K562 (cell line): ENCODE results near the gene ARHGAP28. TPM values are rescaled to one million over a fixed set of nuclear protein-coding genes. Genes with fewer than 3 reads are reported as not detected.
A peak's percentile ranks its signal among the peaks of the same experiment; 100 is the strongest.

Experiments
- CCAR2 ChIP-seq: fragments of 200-400 bp; formaldehyde crosslinking; IDR thresholded peaks from 2 replicates; pipeline ENCODE4 v1.6.1; 2017; ENCODE audit warnings: mild to moderate bottlenecking, low read depth, low read length
- ELF4 ChIP-seq: fragments of 450-650 bp; formaldehyde crosslinking; IDR thresholded peaks from 2 replicates; pipeline ENCODE4 v1.4.0; 2022; ENCODE audit warnings: missing genetic modification characterization
- ETV6 ChIP-seq, 3 experiments: fragments of 150-350 bp in 1 of 3; sonication (generic) in 1 of 3; formaldehyde crosslinking in 1 of 3; IDR thresholded peaks; 2 replicates each; pipeline versions ENCODE4 v1.6.1 to v1.8.0; 2014 to 2022; ENCODE audit warnings: borderline replicate concordance in 2 of 3, low read depth in 2 of 3, antibody characterized with exemption in 1 of 3, low read length in 1 of 3, mild to moderate bottlenecking in 1 of 3, missing genetic modification reagents in 1 of 3
- FOXP4 ChIP-seq: sonication (generic); formaldehyde crosslinking; IDR thresholded peaks from 2 replicates; pipeline ENCODE4 v1.8.0; 2022; ENCODE audit warnings: mild to moderate bottlenecking, missing genetic modification reagents, borderline replicate concordance
- KHSRP ChIP-seq: fragments of 450-650 bp; IDR thresholded peaks from 2 replicates; pipeline ENCODE4 v1.6.1; 2017
- MED1 ChIP-seq: sonication (generic); formaldehyde crosslinking; IDR thresholded peaks from 2 replicates; pipeline ENCODE4 v1.8.1; 2023; ENCODE audit warnings: missing genetic modification reagents, borderline replicate concordance
- MNT ChIP-seq, 2 experiments: fragments of 450-650 bp; conservative IDR thresholded peaks; 2 replicates each; pipeline ENCODE4 v1.6.1; 2017; ENCODE audit warnings: mild to moderate bottlenecking in 2 of 2, moderate library complexity in 2 of 2
- OTX1 ChIP-seq: fragments of 450-650 bp; formaldehyde crosslinking; IDR thresholded peaks from 2 replicates; pipeline ENCODE4 v1.4.0; 2022; ENCODE audit warnings: mild to moderate bottlenecking
- SPI1 ChIP-seq: IDR thresholded peaks from 2 replicates; pipeline ENCODE4 v1.6.1; 2011; ENCODE audit warnings: low read depth, low read length, control low read depth, borderline replicate concordance
- TSC22D4 ChIP-seq: fragments of 450-650 bp; IDR thresholded peaks from 2 replicates; pipeline ENCODE4 v1.6.1; 2016; ENCODE audit warnings: missing genetic modification characterization, missing biosample characterization, control low read depth
- ZBTB40 ChIP-seq, 2 experiments: fragments of 450-650 bp in 1 of 2; sonication (generic) in 1 of 2; formaldehyde crosslinking in 1 of 2; IDR thresholded peaks; 2 replicates each; pipeline versions ENCODE4 v1.7.1 to v1.9.0; 2016 to 2022; ENCODE audit warnings: inconsistent platforms in 1 of 2, mild to moderate bottlenecking in 1 of 2, missing genetic modification reagents in 1 of 2
- ZNF134 ChIP-seq: fragments of 250-450 bp; sonication (Bioruptor Pico); conservative IDR thresholded peaks from 2 replicates; pipeline ENCODE4 v1.4.0; 2020
- polyA plus RNA-seq, 8 experiments: library from polyadenylated mRNA; depleted of rRNA in 4 of 8; stranded (reverse) in 5 of 8; unstranded in 3 of 8; fragments of >200 nt; fragmentation: Nextera tagmentation in 2 of 8; fragmentation: Illumina TruSeq in 1 of 8; extraction: Ambion mirVana in 2 of 8; extraction: Trizol in 1 of 8; gene quantifications; 2 replicates each; pipeline versions ENCODE4 v1.2.1 to v1.2.3, GENCODE V29; 2011 to 2014; ENCODE audit warnings: inconsistent platforms in 1 of 8, missing spikeins in 1 of 8
- total RNA-seq, 7 experiments: library from RNA; depleted of rRNA in 6 of 7; stranded (reverse); fragments of >200 nt in 6 of 7; fragmentation: Illumina TruSeq in 2 of 7; extraction: Trizol in 2 of 7; gene quantifications; 2 replicates each; pipeline versions ENCODE4 v1.2.1 to v1.2.3, GENCODE V29; 2011 to 2021; ENCODE audit warnings: low replicate concordance in 1 of 7

ARHGAP28 gene
- total and polyA plus RNA-seq, 9 of the 15 experiments (the other 6 are each of a cell fraction or from before 2014, with no cell fraction given), result 0.93 to 5.9 (median 5.0) TPM

GRCh38 chr18:6920099-6920955 is 190.8 kb downstream of the ARHGAP28 start (continued):
- TF ChIP-seq ZBTB40 (IDR thresholded peaks at IDR 0.05), result no peak
- no peak for TF ChIP-seq ZBTB40 (CRISPR knock-in tag; IDR thresholded peaks at IDR 0.05)
- TF ChIP-seq KHSRP, result no peak
- TF ChIP-seq ZNF134 (CRISPR knock-in tag), result no peak
- TF ChIP-seq MED1 (CRISPR knock-in tag), result no peak
- TF ChIP-seq ETV6 (IDR thresholded peaks at IDR 0.05; ENCODE audit: borderline replicate concordance in 1 of 2, low read depth in 2 of 2, low read length in 1 of 2), result no peak
- no peak for TF ChIP-seq ETV6 (CRISPR knock-in tag; IDR thresholded peaks at IDR 0.05; ENCODE audit: borderline replicate concordance)
- TF ChIP-seq CCAR2, result no peak
- TF ChIP-seq ELF4 (CRISPR knock-in tag), result peak; percentile 61; the same call in 1 of the 2 replicates
- TF ChIP-seq SPI1, result no peak
- no peak for TF ChIP-seq TSC22D4 (tag)
- TF ChIP-seq OTX1 (CRISPR knock-in tag), result peak; percentile 40; the same call in 1 of the 2 replicates
- TF ChIP-seq MNT (conservative IDR thresholded peaks at IDR 0.05), result no peak
- no peak for TF ChIP-seq FOXP4 (CRISPR knock-in tag)
